GM21526 (cell line): ENCODE measurements around the gene CYGB.
"Not testable (repeated sequence)": the region's sequence is repeated elsewhere in the genome, so short reads cannot be mapped to it uniquely, and the experiment has no call there.

ENCODE experiments used
- ATAC-seq: cut with Tn5 transposase; IDR thresholded peaks from one replicate; pipeline ENCODE4 v1.9.1; 2021; ENCODE audit warnings: moderate library complexity; ENCODE audit not compliant: unreplicated experiment, low FRiP score

CYGB gene

DNA sequence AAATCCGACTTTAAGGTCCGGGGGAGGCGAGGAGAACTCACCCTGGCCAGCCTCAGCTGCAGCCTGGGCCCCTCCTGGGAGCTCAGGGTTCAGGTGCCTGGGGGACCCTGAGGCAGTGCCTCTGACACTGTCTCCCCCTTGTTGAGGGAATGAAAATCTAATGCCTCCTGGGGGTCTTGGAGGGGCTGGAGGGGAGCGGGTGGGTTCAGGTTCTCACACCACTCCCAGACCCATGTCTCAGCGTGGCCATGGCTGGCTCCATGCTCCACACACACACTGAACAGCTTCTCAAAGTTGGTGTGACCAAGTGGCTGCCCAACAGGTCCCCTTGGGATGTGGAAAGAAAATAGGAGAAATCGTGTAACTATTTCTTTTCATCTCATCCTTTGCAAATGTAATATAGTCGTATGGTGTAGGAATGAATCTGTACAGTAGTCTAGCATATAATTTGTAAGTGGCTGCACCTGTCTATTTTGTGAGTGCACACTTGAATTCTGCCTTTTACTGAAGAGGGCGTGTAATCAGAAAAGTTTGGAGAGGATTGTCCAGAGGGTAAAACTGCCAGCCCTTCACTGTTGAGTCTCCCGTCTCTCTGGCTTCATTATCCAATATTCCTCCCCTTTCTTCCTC is 1.5 kb upstream of the CYGB start:
- no peak for ATAC-seq

DNA sequence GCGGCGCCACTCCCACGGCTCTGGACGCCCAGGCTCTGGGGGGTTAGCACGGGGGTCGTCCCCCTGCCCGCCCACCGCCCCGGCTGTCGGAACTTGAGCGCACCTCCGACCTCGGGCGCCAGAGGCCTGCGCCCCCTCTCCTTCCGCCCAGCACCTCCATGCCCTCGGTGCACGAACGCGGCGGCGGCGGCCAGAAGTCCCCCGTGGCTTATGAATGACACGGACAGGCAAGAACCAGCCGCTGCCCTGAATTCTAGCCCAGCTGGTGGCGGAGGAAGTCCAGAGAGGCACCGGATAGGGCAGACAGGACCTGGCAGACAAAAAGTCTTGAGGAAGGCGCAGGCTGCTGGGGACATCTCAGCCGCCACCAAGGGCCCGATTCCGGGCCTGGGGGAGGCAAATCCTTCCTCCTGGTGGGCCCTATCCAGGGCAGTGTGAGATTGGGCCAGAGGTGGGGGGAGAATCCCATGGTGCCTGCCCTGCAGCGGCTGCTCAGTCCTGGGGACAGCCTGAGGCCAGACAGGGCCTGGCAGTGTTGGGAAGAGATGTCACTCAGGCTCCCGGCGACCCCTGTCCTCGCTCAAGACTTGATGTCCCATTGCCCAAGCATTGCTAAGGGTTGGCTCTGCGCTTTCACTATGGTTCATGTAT is 897 bp upstream of the CYGB start:
- ATAC-seq = no peak

DNA sequence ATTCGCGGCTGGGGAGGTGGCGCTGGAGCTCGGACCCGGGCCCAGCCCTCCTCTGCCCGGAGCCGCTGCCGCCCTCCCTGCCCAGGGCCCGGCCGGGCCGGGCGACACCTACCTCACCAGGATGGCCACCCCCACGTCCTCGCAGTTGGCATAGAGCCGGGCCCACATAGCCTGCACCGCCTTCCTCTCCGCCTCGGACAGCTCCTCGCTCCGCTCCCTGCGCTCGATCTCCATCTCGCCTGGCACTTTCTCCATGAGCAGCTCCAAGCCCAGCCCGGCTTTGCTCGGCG is 276 bp downstream of the CYGB start:
- ATAC-seq = no peak

DNA sequence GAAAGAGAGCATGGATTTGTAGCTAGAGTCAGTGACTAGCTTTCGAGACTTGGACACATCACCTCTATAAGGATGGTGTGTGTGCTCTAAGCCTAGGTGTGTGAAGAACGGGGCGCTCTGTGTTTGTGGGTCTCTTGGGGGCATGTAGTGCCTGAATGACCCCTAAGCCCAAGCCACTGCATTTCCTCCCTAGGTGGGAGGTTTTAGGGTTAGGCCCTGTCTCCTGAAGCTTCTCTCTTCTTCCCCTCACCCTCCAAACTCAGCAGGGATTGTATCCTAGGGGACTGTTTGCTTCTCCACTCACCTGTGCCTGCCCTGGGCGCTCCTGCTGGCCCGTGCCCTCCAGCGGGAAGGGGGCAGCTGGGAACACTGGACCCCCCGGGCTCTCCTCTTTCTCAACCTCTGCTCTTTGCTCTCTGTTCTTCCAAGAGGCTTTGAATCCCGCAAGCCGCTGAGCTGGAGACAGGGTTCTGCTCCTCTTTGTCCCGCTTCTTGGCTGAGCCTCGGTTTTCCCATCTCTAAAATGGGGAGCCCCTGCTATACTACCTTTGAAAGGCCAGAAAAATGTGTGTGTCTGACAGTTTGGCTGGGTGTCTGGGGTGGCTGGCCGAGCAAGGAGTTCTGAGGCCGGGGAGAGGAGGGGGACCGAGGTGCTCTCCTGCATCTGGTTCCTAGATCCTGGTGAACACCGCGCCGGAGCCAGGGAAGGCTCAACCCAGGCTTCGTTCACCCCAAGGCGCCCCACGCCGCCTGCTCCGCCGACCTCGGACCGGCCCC is 810 bp downstream of the CYGB start:
- no peak for ATAC-seq

DNA sequence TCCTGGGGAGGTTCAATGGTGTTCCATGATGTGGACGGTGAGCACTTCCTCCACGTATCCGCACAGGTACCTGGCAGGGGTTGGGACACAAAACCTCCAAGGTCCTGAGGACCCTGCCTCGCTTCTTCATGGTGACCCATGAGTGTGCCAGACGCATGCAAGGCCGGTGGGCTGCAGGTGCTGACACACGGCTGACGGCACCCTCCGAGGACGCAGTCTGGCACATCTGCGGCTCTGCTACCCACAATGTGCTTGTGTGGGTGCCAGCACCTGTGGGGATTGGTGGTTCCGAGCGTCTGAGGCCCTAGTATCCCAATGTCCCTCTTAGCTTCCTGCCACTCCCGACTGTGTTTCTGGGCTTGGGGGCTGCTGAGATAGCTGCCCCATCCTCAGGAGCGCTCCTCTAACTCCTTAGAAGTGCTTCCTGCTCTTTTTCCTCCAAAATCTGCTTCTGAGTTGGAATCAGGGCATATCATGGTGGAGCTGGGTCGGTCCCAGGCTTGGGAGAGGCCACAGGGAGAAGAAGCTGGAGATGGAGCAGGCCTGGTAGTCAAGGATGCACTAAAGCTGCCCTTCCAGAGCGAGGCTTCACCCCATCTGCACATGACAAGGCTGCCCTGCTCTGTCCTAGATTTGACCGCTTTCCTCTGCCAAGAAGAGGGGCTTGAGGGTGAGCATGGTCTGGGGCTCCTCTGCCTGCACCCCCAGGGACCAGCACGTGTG is 1.6 kb downstream of the CYGB start:
- ATAC-seq = no peak

DNA sequence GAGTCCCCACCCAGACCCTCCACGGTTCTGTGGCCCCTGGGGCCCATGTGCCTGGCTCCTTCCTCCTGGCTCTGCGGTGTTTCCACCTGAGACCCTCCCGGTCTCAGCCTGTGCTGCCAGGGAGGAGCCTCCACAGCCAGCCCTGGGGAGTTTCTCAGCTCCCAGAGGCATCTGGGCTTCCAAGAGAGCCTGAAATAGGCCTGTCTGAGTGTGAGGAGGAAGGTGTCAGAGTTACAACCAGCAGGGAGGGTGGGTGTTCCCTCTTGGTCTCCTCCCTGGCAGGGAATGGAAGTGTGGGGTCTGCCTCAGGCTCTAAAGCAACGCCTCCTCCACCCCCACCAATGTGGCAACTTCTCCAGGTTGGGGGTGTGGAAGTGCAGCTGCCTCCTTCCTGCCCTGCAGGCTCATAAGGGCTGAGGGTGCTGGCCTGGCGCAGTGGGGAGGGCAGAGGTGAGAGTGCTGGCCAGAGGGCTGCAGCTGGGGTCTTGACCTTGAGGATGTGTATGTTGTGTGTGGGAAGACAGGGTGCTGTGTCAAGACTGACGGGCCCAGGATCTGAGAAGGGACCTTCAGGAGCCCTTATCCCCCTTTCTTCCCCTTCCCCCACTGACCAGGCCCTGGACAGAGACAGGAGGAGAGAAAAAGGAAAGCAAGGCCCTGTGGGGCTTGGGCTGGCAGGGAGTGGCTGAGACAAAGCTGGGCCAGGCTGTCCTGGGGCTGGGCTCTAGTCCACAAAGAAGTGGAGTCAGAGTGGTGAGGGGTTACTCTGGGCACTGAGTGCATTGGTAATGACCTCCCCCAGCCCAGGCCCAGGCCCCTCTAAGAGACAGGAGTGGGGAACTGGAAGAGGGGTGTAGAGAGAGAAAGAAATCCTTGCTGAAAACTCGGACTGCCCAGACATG is 2.4 kb downstream of the CYGB start:
- no peak for ATAC-seq

DNA sequence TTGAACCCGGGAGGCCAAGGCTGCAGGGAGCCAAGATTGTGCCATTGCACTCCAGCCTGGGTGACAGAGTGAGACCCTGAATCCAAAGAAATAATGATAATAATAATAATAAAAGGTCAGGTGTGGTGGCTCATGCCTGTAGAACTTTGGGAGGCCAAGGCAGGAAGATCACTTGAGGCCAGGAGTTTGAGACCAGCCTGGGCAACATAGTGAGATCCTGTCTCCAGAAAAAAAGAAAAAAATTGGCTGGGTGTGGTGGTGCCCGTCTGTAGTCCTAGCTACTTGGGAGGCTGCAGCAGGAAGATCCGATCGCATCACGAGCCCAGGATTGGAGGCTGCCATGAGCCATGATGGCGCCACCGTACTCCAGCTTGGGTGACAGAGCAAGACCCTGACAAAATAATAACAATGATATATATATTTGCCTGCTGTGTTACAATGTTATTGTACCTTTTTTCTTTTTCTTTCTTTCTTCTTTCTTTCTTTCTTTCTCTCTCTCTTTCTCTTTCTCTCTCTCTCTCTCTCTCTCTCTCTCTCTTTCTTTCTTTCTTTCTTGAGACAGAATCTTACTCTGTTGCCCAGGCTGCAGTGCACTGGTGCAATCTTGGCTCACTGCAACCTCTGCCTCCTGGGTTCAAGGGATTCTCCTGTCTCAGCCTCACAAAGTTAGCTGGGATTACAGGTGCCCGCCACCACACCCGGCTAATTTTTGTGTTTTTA is 3.7 kb downstream of the CYGB start:
- not testable (repeated sequence) for ATAC-seq

DNA sequence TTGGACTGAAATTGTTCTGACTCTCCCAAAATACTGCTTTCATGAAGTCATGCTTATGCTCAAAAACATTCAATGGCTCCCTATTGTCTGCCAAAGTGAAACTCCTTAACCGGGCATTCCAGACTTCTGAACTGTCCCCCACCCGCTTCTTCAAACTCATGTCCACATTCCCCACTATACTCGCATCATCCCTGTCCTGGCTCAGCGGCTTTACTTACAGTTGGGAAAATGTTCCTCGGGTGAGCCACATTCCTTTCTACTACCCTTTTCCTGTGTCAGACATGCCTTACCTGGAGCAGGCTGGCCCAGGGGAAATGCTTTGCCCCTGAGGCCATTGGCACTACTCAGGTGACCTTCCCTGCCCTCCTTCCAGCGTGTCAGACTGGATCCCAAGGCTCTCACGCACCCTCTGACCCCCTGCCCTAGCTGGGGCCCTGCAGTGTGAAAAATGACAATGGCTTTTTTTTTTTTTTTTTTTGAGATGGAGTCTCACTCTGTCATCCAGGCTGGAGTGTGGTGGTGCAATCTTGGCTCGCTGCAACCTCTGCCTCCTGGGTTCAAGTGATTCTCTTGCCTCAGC is 5.3 kb downstream of the CYGB start:
- no peak for ATAC-seq

DNA sequence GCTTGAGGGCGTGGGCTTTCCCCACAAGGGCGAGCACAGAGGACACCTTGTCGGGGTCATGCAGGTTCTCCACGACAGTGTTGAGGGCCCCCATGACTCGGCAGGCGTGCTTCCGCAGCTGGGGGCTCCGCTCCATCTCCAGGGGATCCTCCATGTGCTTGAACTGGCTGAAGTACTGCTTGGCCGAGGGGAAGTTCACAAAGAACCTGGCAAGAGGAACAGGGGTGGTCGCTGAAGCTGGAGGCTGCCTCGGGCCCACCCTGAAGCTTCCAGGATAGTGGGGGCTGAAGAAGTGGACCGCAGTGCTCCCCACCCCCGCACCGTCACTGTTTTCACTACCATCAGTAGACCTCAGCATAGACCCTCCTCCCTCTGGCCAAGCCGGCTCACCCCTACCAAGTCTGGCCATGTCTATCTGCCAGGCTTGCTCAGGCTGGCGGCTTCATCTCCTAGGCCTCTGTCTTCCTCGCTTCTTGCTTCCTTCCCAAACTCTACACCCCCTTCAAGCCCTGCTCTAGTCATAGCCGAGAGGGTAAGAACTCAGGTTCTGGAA is 5.9 kb downstream of the CYGB start:
- ATAC-seq = no peak

DNA sequence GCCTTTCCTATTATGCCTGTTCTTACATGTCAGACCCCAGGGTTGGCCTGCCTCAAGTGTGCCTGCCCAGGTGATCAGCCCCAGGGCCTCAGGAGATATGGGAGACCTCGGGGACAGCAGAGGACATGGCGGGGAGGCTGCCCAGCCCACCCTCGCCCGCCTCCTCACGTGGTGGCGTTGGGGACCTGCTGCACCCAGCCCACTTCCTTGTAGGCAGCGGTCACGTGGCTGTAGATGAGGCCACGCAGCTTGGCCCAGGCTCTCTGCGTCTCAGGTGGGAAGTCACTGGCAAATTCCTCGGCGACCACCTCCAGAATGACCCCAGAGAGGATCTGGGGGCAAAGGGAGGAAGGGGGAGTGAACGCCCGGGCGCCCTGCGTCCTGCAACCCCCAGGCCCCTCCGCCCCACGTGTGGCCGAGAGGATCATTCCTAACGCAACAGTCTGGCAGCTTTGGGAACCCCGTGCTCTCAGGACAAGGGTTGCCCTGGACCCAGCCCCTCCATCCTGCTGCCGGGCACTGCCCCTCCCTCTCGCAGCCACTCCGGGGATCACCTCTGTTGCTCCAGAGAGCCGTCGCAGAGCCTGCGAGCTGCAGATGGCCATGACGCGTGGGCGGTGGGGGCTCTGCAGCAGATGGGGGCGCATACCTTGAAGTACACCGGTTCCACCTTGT is 6.6 kb downstream of the CYGB start:
- ATAC-seq = no peak

DNA sequence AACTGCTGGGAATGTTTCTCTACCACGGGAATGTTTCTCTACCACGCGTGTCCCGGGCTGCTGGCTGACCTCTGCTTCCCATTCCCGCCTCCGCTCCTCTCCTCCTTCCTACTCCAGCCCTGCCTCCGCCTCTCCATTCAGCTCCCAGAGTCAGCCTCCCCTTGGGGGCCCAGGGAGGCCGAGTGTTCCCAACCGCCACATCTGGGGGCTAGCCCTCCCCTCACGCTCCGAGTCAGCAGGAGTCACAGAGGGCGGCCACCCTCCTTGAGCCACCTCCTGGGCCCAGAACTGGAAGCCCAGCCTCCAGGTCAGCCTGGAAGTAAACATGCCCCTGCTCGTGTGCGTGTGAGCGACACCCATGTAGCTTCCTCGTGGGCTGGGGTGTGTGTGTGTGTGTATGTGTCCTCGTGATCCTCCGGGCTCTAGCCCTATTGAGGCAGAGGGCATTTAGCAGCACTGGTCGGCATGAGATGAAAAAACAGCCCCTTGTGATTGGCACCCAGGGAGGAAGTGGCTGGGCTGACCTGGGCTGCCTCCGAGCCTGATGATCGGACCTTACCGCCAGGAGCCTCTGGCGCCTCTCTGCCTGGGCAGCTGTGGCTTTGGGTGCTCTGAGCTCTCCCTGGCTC is 7.3 kb downstream of the CYGB start:
- ATAC-seq = no peak

DNA sequence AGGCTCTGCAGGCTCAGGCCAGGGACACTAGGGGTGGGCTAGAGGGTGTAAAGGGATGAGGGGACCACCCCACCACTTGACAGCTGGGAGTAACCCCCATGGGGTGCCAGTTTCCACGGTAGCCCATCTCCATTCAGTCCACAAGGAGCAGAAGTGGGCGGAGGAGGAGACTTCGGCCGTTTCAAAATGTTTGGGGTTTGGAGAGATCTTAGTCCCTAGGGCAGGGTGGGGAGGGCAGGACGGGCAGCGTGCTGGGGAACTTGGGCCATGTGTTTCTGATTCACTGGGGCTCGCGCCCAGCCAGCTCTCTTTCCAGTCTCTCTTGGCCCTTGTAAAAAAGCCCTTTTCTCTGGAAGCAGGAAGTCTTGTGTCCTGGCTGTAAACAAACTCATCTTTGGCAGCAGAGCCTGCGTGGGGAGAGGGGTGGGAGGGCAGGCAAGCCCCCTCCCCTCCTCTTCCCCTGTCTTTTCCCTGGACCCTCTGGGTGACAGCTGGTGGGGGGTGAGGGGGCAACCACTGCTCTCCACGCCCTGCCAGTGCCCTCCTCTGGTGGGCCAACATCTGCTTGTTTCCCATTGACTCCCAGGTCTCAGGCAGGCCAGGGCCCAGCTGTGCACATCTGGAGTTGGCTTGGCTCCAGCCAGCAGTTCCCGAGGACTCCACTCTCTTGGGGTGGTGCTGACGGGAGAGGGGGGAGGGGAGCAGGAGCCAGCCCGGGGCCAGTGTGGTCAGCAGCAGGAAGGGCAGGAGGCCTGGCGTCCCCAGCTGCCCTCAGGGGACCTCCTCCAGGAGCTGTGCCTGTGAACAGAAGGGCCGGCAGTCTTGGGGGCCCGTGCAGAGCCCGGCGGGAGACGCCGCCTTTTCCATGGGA is 8.1 kb downstream of the CYGB start:
- no peak for ATAC-seq

DNA sequence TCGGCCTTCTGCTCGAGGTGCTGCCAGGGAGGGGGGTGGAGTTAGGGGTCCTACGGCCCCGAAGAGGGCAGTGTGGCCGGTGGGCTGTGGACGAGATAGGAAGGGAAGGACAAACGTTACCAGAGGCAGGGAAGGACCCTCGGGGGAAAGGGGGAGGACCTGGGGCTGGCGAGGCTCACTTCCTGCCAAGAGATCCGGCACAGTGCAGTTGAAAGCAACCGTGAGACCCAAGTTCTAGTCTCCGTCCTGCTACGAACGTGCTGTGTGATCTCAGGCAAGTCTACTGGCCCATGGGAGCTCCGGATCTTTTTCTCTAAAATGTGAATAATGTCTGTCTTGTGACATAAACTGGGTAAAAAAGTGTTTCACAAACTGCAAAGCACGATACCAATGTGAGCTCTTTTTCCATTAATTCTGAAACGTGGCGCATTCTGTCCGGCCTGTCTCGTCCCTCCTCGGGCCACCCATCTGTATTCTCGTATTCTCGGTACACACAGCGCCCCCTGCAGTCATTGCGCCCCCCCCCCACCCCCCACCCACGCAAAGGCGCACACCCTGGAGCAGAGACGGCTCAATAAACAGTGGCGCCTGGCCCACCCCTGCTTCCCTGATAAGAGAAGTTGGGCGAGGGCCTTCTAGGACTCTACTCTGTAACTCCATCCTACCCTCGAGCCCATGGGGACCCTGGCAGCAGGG is 8.8 kb downstream of the CYGB start:
- no peak for ATAC-seq

DNA sequence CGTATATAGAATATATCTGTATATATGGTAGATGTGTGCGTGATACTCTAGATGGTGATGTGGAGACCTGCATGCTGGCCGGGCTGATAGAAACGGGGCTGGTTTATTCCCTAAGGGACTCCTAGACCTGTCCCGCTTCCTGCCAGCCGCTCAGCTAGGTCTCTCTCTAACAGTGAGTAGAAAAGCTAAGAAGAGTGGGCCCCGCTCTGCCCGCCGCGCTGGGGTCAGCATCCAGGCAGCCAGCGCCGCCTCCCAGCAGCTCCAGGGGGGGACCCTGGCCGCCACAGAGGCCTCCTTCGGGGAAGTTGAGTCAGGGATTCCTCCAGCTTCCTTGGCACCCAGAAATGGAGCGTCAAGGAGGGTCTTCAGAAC is 9.4 kb downstream of the CYGB start:
- no peak for ATAC-seq

DNA sequence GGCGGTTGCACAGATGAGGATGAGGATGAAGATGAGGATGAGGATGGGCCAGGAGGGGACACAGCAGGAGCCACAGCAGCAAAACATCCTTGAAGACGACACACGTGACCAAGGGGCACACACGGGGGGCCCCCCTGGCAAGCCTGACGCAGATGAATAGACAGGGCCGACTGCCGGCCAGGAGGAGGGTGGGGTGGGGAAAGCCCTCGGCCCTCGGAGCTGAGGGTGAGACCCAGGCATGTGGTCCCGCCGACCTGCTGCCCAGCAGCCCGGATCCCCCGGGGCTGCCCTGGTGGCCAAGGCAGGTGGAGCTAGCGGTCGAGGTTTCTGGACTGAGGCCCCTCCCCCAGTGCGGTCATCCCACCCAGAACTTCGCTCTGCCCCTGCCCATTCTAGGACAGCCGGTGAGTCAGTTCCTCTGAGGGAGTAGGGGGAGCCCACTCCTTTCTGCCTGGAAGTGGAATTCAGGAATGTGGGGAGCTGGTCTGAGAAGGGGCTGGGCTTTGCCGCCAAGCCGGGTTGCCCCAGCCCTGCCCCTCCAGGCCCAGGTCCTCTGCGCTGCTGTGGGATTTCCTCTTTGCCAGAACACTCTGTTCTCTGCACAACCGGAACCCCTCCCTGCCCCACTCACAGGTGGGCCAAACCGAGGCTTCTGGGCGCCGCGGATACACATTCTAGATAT is 9.9 kb downstream of the CYGB start:
- no peak for ATAC-seq

DNA sequence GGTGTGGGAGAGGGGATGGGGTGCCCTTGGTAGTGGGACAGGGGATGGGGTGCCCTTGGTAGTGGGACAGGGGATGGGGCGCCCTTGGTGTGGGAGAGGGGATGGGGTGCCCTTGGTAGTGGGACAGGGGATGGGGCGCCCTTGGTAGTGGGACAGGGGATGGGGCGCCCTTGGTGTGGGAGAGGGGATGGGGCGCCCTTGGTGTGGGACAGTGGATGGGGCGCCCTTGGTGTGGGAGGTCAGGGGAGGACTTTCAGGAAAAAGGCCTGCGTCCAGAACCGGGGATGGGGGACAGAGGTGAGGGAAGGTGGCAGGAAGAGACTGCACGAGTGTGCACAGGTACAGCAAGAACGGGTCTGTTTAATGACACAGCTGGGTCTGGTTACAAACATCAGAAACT is 10.5 kb downstream of the CYGB start:
- not testable (repeated sequence) for ATAC-seq
